ENCODE data around the gene AJM1. TPM values are rescaled to one million over a fixed set of nuclear protein-coding genes. Genes with fewer than 3 reads are reported as not detected.
"Not testable (repeated sequence)": the region's sequence is repeated elsewhere in the genome, so short reads cannot be mapped to it uniquely, and the experiment has no call there.

Gene AJM1
- total RNA-seq, 4 donors from 2014 or later: 0.72 to 2.5 (median 0.78) TPM

DNA sequence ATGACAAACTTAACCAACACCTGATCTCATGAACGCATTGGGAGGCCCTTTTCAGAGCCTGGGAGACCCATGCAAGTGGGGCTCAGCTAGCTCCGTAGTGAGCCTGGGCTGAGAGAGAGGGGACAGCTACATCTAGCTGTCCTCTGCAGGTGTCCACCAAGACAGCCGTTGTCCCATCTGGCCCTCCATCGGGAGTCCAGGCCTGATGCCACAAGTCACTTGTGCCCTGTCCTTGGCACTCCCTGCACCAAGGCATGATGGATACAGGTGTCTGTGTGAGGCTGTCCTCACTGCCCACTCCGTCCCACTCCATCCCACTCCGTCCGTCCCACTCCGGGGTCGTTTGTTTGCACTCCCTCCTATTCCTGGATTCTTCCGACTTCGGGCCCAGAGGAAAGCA, 26.4 kb downstream of the AJM1 start:
- TF ChIP-seq, protein P1, sequence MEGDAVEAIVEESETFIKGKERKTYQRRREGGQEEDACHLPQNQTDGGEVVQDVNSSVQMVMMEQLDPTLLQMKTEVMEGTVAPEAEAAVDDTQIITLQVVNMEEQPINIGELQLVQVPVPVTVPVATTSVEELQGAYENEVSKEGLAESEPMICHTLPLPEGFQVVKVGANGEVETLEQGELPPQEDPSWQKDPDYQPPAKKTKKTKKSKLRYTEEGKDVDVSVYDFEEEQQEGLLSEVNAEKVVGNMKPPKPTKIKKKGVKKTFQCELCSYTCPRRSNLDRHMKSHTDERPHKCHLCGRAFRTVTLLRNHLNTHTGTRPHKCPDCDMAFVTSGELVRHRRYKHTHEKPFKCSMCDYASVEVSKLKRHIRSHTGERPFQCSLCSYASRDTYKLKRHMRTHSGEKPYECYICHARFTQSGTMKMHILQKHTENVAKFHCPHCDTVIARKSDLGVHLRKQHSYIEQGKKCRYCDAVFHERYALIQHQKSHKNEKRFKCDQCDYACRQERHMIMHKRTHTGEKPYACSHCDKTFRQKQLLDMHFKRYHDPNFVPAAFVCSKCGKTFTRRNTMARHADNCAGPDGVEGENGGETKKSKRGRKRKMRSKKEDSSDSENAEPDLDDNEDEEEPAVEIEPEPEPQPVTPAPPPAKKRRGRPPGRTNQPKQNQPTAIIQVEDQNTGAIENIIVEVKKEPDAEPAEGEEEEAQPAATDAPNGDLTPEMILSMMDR (IDR thresholded peaks at IDR 0.05): no peak
- ATAC-seq (ENCODE audit: low FRiP score): no peak
- no peak for DNase-seq (ENCODE audit: low spot score)

DNA sequence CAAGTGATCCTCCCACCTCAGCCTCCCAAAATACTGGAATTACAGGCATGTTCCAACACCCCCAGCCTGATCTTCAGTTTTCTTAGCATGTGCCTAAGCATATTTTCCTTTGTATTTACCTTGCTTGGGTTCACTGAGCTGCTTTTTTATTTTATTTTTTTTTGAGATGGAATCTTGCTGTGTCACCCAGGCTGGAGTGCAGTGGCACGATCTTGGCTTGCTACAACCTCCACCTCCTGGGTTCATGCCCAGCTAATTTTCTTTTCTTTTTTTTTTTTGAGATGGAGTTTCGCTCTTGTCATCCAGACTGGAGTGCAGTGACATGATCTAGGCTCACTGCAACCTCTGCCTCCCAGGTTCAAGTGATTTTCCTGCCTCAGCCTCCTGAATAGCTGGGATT, 27.3 kb downstream of the AJM1 start:
- not testable (repeated sequence) for ATAC-seq (ENCODE audit: low FRiP score); DNase-seq (ENCODE audit: low spot score)

DNA sequence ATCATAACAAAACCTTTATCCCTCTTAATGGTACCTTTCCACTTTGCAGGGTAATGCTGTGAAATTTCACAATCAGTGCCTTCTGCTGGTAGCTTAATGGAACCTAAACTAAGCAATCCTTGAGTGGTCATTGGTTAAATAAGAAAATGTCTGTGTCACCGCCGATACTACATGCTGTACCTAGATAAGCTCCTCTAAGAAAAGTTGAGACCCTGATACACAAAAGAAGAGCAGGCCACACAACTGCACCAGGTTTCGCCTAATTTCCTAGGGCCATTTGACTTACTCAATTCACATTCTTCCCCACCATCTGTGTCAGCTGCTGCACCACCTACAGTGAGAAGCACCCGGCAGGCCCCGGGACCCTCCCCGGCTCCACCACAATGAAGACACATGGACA, 32.9 kb downstream of the AJM1 start:
- ATAC-seq (ENCODE audit: low FRiP score): no peak
- TF ChIP-seq, protein P1 (IDR thresholded peaks at IDR 0.05): no peak
- no peak for DNase-seq (ENCODE audit: low spot score)

DNA sequence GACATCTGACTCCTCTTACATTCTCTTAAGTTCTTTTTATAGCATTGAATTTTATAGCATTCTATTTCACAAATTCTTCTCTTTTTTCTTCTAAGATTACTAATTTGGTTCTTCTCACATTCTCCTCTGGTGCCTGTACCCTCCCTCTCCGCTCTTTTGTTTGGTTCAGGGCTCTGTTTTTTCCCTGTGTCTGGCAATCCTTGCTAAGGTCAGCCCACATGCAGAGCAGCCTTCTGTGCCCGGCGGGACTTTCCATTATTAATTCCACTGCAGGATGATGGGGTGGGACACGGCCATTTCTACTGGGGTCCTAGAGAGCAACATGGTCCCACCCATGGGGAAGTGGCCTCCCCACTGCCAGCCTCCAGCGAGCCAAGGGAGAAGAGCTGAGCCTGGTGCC, 34.2 kb downstream of the AJM1 start:
- DNase-seq (ENCODE audit: low spot score) (no peak), ATAC-seq (ENCODE audit: low FRiP score) (no peak)
- TF ChIP-seq, protein P1 (IDR thresholded peaks at IDR 0.05): no peak

DNA sequence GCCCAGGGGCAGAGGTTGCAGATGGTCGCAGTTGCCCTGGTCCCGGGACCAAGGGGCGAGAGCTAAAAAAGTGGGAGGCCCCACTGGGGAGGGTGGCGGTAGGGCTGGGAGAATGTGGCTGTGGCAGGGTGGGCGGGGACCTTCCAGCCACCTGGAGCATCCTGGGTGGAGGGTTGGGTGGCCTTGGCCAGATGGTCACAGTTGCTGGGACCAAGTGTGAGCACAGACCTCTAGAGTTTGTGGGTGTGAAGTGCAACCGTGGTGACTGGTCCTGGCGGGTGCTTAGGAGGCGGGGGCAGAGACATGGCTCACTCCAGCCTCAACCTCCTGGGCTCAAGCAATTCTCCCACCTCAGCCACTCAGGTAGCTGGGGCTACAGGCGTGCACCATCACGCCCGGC, 38.4 kb downstream of the AJM1 start:
- TF ChIP-seq, protein P1 (IDR thresholded peaks at IDR 0.05): no peak
- ATAC-seq (ENCODE audit: low FRiP score) (no peak), DNase-seq (ENCODE audit: low spot score) (no peak)

DNA sequence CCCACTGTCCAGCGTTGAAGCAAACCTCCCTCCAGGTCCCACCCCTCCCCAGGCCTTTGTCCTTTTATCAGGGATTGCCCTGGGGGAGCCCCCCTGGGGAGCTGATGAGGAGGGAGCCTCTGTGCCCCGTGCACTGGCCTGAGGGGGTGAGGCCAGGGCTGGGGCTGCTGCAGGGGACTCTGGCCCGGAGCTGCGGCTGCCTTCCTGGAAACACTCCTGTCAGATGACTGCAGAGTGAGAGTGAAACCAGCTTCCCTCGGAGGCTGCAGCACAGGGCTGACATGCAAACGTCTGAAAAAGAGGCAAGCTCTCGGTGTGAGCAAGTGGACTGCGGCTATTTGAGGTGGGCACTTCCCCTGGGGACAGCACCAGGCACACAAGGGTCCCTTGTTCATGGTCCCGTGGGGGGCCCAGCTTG, 39.4 kb downstream of the AJM1 start:
- no peak for ATAC-seq (ENCODE audit: low FRiP score)

DNA sequence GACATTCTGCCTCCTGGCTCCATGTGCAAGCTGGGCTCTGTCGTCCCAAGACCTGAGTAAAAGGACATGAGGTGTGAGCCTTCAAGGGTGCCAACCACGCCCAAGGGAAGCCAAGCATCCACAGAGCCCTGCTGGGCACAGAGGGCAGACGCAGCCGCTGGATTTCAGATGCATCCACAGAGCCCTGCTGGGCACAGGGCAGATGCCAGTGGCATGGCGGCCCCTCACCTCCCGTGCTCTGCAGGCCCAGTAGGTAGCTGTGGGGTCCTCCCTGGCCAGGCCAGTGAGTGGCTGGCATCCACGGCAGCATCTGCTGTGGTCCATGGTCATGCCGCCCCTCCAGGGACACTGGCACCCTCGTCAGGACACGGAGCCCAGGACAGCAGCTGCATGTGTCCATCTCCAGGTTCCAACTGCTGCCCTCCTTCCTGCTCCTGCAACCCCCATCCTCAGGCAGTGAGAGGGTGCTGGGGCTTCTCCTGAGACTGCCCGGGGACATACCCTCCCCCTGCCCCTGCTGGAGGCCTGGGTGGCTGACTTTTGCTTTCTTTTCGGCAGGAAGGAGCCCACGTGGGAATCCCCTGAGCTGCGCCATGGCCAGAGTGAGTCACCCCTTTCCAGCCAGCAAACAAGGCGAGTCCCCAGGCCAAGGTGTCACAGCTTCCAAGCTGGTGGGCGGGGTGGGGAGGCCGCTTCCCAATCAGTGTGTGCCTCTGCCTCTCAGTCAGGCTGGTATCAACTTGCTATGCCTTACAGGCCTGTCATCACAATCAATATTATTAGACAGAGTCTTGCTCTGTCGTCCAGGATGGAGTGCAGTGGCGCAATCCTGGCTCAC, 40.0 kb downstream of the AJM1 start:
- TF ChIP-seq, protein P1 (IDR thresholded peaks at IDR 0.05): no peak
- ATAC-seq (ENCODE audit: low FRiP score) (no peak), DNase-seq (ENCODE audit: low spot score) (no peak)

More for the DNA sequence above, 39.4 kb downstream of the AJM1 start:
- no peak for DNase-seq (ENCODE audit: low spot score)
- TF ChIP-seq, protein P1 (IDR thresholded peaks at IDR 0.05): no peak

DNA sequence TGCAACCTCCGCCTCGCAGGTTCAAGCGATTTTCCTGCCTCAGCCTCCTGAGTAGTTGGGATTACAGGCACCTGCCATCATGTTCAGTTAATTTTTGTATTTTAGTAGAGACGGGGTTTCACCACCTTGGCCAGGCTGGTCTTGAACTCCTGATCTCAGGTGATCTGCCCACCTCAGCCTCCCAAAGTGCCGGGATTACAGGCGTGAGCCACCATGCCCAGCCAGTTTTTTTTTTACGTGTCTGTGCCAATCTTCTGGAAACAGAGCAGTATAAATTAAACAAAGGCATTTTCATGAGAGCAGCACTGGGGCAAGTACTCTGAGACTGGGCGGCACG, 40.6 kb downstream of the AJM1 start:
- ATAC-seq (ENCODE audit: low FRiP score); DNase-seq (ENCODE audit: low spot score): not testable (repeated sequence)

DNA sequence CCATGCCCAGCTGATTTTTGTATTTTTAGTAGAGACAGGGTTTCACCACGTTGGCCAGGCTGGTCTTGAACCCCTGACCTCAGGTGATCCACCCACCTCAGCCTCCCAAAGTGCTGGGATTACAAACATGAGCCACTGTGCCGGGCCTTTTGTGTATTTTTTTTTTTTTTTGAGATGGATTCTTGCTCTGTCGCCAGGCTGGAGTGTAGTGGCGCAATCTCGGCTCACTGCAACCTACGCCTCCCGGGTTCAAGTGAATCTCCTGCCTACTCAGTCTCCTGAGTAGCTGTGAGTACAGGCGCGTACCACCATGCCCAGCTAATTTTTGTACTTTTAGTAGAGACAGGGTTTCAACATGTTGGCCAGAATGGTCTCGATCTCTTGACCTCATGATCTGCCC, 41.4 kb downstream of the AJM1 start:
- not testable (repeated sequence) for DNase-seq (ENCODE audit: low spot score); ATAC-seq (ENCODE audit: low FRiP score)
